ENCODE measurements around the gene NEIL3.

The NEIL3 gene

DNA sequence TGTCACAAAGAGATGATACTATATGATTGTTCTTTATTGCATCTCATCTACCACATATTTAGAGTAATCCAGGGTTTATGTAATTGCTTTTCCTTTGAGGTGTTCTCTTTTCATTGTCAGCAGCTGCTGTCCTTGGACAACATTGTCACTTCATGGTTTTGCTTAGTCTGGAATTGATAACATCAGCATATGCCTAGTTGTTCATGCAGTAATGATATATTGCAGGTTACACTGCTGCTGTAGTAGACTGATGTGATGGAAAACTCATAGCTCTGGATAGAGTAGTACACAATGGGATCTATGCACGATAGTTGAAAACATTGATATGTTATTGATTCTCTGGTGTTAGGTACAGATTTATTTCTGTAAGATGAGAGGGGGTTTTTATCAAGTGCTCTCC, 13.7 kb downstream of the NEIL3 start:
- Histone ChIP-seq H3K4me3 (ENCODE audit: low read length) (no peak overlapping the region), H3K4me1 (ENCODE audit: low read length) (no peaks in the 10 kb centered on the region), H3K27me3 (replicated peaks; ENCODE audit: insufficient read depth, low read length) (no peaks in the 10 kb centered on the region), H4K20me1 (ENCODE audit: insufficient read depth, low read length) (no peaks in the 10 kb centered on the region), H2AFZ (ENCODE audit: low read length) (no peak overlapping the region), H3K9me2 (replicated peaks; ENCODE audit: insufficient read depth, low read length) (no peaks in the 10 kb centered on the region), H3K36me3 (replicated peaks; ENCODE audit: insufficient read depth, low read length) (no peaks in the 10 kb centered on the region), H3K27ac (ENCODE audit: low read length) (no peak overlapping the region), H3K9ac (ENCODE audit: low read length) (no peak overlapping the region), H3K79me2 (ENCODE audit: low read length) (peaks cover 44% of the 10 kb centered on the region), H3F3A (ENCODE audit: insufficient read depth, low read length) (no peaks in the 10 kb centered on the region), H3K9me3 (replicated peaks; ENCODE audit: insufficient read depth, low read length) (no peaks in the 10 kb centered on the region), H3K4me2 (ENCODE audit: low read depth, low read length) (no peak overlapping the region)
- DNase-seq = no peak
- TF ChIP-seq EZH2 (optimal IDR thresholded peaks at IDR 0.05; ENCODE audit: low read depth, low read length) (no peak), EZH2phosphoT487 (IDR thresholded peaks at IDR 0.05; ENCODE audit: low read length) (no peak)
- TF ChIP-seq, protein P1, sequence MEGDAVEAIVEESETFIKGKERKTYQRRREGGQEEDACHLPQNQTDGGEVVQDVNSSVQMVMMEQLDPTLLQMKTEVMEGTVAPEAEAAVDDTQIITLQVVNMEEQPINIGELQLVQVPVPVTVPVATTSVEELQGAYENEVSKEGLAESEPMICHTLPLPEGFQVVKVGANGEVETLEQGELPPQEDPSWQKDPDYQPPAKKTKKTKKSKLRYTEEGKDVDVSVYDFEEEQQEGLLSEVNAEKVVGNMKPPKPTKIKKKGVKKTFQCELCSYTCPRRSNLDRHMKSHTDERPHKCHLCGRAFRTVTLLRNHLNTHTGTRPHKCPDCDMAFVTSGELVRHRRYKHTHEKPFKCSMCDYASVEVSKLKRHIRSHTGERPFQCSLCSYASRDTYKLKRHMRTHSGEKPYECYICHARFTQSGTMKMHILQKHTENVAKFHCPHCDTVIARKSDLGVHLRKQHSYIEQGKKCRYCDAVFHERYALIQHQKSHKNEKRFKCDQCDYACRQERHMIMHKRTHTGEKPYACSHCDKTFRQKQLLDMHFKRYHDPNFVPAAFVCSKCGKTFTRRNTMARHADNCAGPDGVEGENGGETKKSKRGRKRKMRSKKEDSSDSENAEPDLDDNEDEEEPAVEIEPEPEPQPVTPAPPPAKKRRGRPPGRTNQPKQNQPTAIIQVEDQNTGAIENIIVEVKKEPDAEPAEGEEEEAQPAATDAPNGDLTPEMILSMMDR (IDR thresholded peaks at IDR 0.05; ENCODE audit: low read length) = no peak

DNA sequence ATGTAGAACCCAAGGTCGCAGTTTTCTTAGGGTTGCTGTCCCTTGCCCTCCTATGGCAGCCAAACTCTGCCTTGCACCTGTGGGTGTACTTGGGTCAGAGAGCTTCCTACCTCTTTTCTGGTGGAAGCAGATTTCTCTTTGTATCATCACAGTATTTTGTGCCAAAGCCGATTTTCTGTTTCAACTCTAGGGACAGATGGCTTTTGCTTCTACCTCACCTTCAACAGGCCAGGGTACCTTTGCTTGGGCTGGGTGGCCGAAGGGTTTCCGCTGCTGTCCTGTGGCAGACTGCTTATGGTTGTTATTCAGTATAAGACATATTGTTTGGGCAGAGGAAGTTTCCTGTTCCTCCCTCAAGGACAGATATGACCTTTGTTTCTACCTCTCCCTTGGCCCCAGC, 22.4 kb downstream of the NEIL3 start:
- no peaks in the 10 kb centered on the region for H3K4me1 ChIP-seq (ENCODE audit: low read length)
- H4K20me1 ChIP-seq (ENCODE audit: insufficient read depth, low read length) = no peaks in the 10 kb centered on the region
- no peaks in the 10 kb centered on the region for H3K9me3 ChIP-seq (replicated peaks; ENCODE audit: insufficient read depth, low read length)
- DNase-seq = no peak
- no peak overlapping the region for H2AFZ ChIP-seq (ENCODE audit: low read length)
- peaks cover 43% of the 10 kb centered on the region for H3K79me2 ChIP-seq (ENCODE audit: low read length)
- H3K4me3 ChIP-seq (ENCODE audit: low read length) = no peak overlapping the region
- H3K9ac ChIP-seq (ENCODE audit: low read length) = no peak overlapping the region
- H3K9me2 ChIP-seq (replicated peaks; ENCODE audit: insufficient read depth, low read length) = no peaks in the 10 kb centered on the region
- no peaks in the 10 kb centered on the region for H3K36me3 ChIP-seq (replicated peaks; ENCODE audit: insufficient read depth, low read length)
- H3F3A ChIP-seq (ENCODE audit: insufficient read depth, low read length) = no peaks in the 10 kb centered on the region
- no peak overlapping the region for H3K27ac ChIP-seq (ENCODE audit: low read length)
- no peak overlapping the region for H3K4me2 ChIP-seq (ENCODE audit: low read depth, low read length)
- TF ChIP-seq, protein P1 (IDR thresholded peaks at IDR 0.05; ENCODE audit: low read length) = no peak
- TF ChIP-seq EZH2 (optimal IDR thresholded peaks at IDR 0.05; ENCODE audit: low read depth, low read length) = no peak
- no peak for TF ChIP-seq EZH2phosphoT487 (IDR thresholded peaks at IDR 0.05; ENCODE audit: low read length)
- no peaks in the 10 kb centered on the region for H3K27me3 ChIP-seq (replicated peaks; ENCODE audit: insufficient read depth, low read length)

DNA sequence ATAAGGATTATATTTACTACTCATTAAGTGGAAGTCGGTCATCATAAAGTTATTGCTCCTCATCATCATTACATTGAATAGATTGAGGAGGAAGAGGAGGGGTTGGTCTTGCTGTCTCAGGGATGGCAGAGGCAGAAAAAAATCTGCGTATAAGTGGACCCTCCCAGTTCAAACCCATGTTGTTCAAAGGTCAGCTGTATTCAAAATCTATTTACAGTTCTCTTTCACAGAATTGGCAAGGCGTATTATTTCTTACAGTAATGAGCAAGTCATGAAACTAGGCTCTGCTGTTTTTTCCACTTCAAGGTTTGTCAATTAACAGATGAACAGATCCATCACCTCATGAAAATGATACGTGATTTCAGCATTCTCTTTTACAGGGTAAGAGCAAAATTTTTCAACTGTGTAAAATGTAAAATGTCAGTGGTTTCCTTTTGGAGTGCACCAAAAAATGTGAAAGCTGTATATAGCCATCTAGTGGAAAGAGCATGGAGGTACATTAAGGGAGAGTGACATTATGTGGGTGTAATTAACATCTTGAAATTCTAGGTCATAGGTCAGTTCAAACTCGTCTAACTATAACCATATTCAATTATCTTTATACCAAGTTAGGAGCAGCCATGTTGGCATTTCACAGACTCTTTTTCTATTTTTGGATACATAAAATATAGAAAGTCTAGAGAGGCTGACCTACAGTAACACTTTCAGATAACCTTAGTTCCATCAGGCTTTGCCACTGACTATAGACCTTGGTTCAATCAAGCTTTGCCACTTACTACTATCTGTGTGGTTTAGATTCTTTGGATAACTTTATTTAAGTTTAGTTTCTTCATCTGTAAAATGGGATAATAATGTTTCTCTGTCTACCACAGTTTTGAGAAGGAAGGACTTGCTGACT, 30.1 kb downstream of the NEIL3 start:
- H3K27me3 ChIP-seq (replicated peaks; ENCODE audit: insufficient read depth, low read length) = no peaks in the 10 kb centered on the region
- H3K4me1 ChIP-seq (ENCODE audit: low read length) = no peaks in the 10 kb centered on the region
- H3K27ac ChIP-seq (ENCODE audit: low read length) = no peak overlapping the region
- no peak overlapping the region for H3K4me2 ChIP-seq (ENCODE audit: low read depth, low read length)
- H3K9me3 ChIP-seq (replicated peaks; ENCODE audit: insufficient read depth, low read length) = no peaks in the 10 kb centered on the region
- peak; percentile 52 for DNase-seq
- no peaks in the 10 kb centered on the region for H3F3A ChIP-seq (ENCODE audit: insufficient read depth, low read length)
- H2AFZ ChIP-seq (ENCODE audit: low read length) = no peak overlapping the region
- peaks cover 2% of the 10 kb centered on the region; the same call in 1 of the 2 replicates for H3K79me2 ChIP-seq (ENCODE audit: low read length)
- no peaks in the 10 kb centered on the region for H3K36me3 ChIP-seq (replicated peaks; ENCODE audit: insufficient read depth, low read length)
- H3K9me2 ChIP-seq (replicated peaks; ENCODE audit: insufficient read depth, low read length) = no peaks in the 10 kb centered on the region
- H3K4me3 ChIP-seq (ENCODE audit: low read length) = no peak overlapping the region
- TF ChIP-seq EZH2 (optimal IDR thresholded peaks at IDR 0.05; ENCODE audit: low read depth, low read length) = no peak
- TF ChIP-seq, protein P1 (IDR thresholded peaks at IDR 0.05; ENCODE audit: low read length) = peak; percentile 66
- H4K20me1 ChIP-seq (ENCODE audit: insufficient read depth, low read length) = no peaks in the 10 kb centered on the region
- H3K9ac ChIP-seq (ENCODE audit: low read length) = no peak overlapping the region

Measured in MM.1S (cell line).